ENCODE results near the gene NFE2L3. TPM values are rescaled to one million over a fixed set of nuclear protein-coding genes. Genes with fewer than 3 reads are reported as not detected.

The NFE2L3 gene
- total and polyA plus RNA-seq, 2 of the 8 experiments (the other 6 are each of a cell fraction or from before 2014, with no cell fraction given): 64.9 to 76.5 TPM

GRCh38 chr7:26192485-26193087, 40.6 kb downstream of the NFE2L3 start:
- peaks cover 64 to 95% (median 87%) of the 10 kb centered on the region in 4 experiments for H3K36me3 ChIP-seq (ENCODE audit: control insufficient read depth in 2 of 4, insufficient read depth in 4 of 4, low read length in 3 of 4)
- H2BK12ac ChIP-seq (ENCODE audit: low read depth, low read length): no peak overlapping the region
- no peak overlapping the region for H3K14ac ChIP-seq (ENCODE audit: insufficient read length)
- no peak overlapping the region for H2AFZ ChIP-seq (ENCODE audit: low read length)
- H3K4me3 ChIP-seq (ENCODE audit: extremely low read depth in 1 of 4, insufficient read depth in 2 of 4, low read depth in 3 of 4, low read length in 4 of 4): no peak overlapping the region
- peaks cover 2% of the 10 kb centered on the region; the same call in 1 of the 2 replicates for H3K23me2 ChIP-seq (ENCODE audit: low read depth, low read length)
- no peak overlapping the region for H3K9ac ChIP-seq (replicated peaks in 1 of 4; ENCODE audit: extremely low read depth in 1 of 4, low read depth in 3 of 4, low read length in 3 of 4)
- H3K79me1 ChIP-seq (ENCODE audit: low read depth, low read length): no peaks in the 10 kb centered on the region
- no peak overlapping the region for H3K4ac ChIP-seq (replicated peaks; ENCODE audit: insufficient read length, low read depth, low read length)
- peaks cover 31 to 38% of the 10 kb centered on the region in 2 experiments for H4K20me1 ChIP-seq (replicated peaks in 1 of 2; ENCODE audit: control insufficient read depth in 1 of 2, insufficient read depth in 2 of 2, low read length in 2 of 2)
- no peak for FAIRE-seq
- no peak overlapping the region for H2BK5ac ChIP-seq (ENCODE audit: low read depth, low read length)
- peaks cover 13 to 59% of the 10 kb centered on the region in 2 experiments; a peak in 3 of 4 replicates for H3K79me2 ChIP-seq (ENCODE audit: control insufficient read depth in 1 of 2, insufficient read depth in 2 of 2, low read length in 2 of 2)
- DNase-seq (ENCODE audit: low read depth in 1 of 2, low spot score in 2 of 2): no peak
- H3K9me3 ChIP-seq (ENCODE audit: insufficient read depth in 2 of 2, low read depth in 1 of 2, low read length in 1 of 2): no peaks in the 10 kb centered on the region
- ChIA-PET CTCF (ENCODE audit: partially characterized antibody) (interaction anchor here (0.8 to 4.7 kb wide), 6 partner anchors 12 to 299 kb away, joined by 3 to 21 read pairs (median 6); no protein-coding TSS in a partner anchor), POLR2A (ENCODE audit: partially characterized antibody) (interaction anchor here (0.6 to 17.3 kb wide), 28 partner anchors 5 to 1384 kb away, joined by 3 to 578 read pairs (median 4); partner anchors contain the start of genes CBX3, HNRNPA2B1 and NFE2L3)
- H3K18ac ChIP-seq (ENCODE audit: extremely low read depth, low read length): no peak overlapping the region
- no peak overlapping the region for H2BK120ac ChIP-seq (replicated peaks; ENCODE audit: low read depth, low read length)
- WGBS, 2 experiments (ENCODE audit: extremely low coverage in 1 of 2, insufficient coverage in 1 of 2, insufficient read length in 1 of 2, insufficient replicate concordance in 2 of 2, low coverage in 1 of 2, low lambda C conversion rate in 2 of 2, missing lambda C conversion rate in 1 of 2): 85% methylated on average over 3 of the region's 3 CpGs; no CpG with 5 or more reads in 1 of the 2 experiments
- H2BK20ac ChIP-seq (ENCODE audit: low read length): no peak overlapping the region
- H4K91ac ChIP-seq (replicated peaks; ENCODE audit: insufficient read length, low read length): no peak overlapping the region
- H3K4me1 ChIP-seq (replicated peaks in 1 of 4; ENCODE audit: control insufficient read depth in 3 of 4, insufficient read depth in 4 of 4, low read length in 3 of 4): peaks cover 0 to 6% (median 0%) of the 10 kb centered on the region in 4 experiments; a peak in 3 of 7 replicates
- no peak overlapping the region for H3K4me2 ChIP-seq (ENCODE audit: insufficient read depth in 1 of 2, low read depth in 2 of 2, low read length in 2 of 2)
- no peak overlapping the region for H4K8ac ChIP-seq (ENCODE audit: extremely low read depth, insufficient read depth, low read length)
- no peak overlapping the region for H2BK15ac ChIP-seq (ENCODE audit: low read length)
- no peak overlapping the region for H3K27ac ChIP-seq (ENCODE audit: low read depth, low read length)
- H3K56ac ChIP-seq (replicated peaks; ENCODE audit: insufficient read length, low read depth, low read length): no peak overlapping the region
- H3K23ac ChIP-seq (ENCODE audit: insufficient read length): no peak overlapping the region
- H3K27me3 ChIP-seq (replicated peaks in 1 of 4; ENCODE audit: control insufficient read depth in 3 of 4, extremely low read depth in 1 of 4, insufficient read depth in 3 of 4, low read length in 3 of 4): no peaks in the 10 kb centered on the region
- H4K5ac ChIP-seq (ENCODE audit: insufficient read length, low read depth, low read length): no peak overlapping the region
- no peak overlapping the region for H2AK5ac ChIP-seq (ENCODE audit: low read depth, low read length)
- TF ChIP-seq TBP (IDR thresholded peaks at IDR 0.05; ENCODE audit: low read depth, low read length) (no peak), CHD2 (IDR thresholded peaks at IDR 0.05; ENCODE audit: low read length) (no peak), GTF2F1 (IDR thresholded peaks at IDR 0.05; ENCODE audit: borderline replicate concordance, low read depth, low read length) (no peak), SIN3A (conservative IDR thresholded peaks at IDR 0.05 in 1 of 2, IDR thresholded peaks at IDR 0.05 in 1 of 2; ENCODE audit: low read depth in 1 of 2, low read length in 2 of 2) (no peak)
